GM18517 (cell line): Measurements from ENCODE around the gene FAM174B.

Experiments
- ATAC-seq: cut with Tn5 transposase; IDR thresholded peaks from one replicate; pipeline ENCODE4 v1.9.1; 2021; ENCODE audit warnings: mild to moderate bottlenecking, moderate library complexity; ENCODE audit not compliant: unreplicated experiment

FAM174B gene

GRCh38 chr15:92602267-92602593, 53.3 kb downstream of the FAM174B start:
- no peak for ATAC-seq

GRCh38 chr15:92601592-92602266, 53.8 kb downstream of the FAM174B start:
- ATAC-seq = no peak

DNA sequence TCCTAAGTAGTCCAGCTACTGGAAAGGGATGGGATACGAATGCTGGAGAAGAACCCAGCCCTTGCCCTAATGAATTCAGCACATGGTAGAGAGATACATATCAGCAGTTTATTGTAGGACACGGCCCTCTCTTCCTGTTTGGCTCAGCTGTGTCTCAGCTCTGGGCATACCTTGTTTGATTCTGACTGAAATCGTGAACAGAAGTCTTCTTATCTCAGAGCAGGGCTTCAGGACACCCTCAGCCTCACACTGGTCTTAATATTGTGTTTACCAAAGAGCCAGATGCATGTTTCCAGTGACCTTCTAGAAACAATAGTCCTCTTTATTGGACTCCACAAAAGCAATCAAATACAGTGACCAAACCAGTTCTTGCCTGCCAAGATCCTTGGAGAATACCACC, 54.7 kb downstream of the FAM174B start:
- ATAC-seq = no peak

- ATAC-seq = no peak
Observed at GRCh38 chr15:92599394-92599970, 56.1 kb downstream of the FAM174B start.

- no peak for ATAC-seq
Observed at GRCh38 chr15:92597548-92597947, 58.0 kb downstream of the FAM174B start.

DNA sequence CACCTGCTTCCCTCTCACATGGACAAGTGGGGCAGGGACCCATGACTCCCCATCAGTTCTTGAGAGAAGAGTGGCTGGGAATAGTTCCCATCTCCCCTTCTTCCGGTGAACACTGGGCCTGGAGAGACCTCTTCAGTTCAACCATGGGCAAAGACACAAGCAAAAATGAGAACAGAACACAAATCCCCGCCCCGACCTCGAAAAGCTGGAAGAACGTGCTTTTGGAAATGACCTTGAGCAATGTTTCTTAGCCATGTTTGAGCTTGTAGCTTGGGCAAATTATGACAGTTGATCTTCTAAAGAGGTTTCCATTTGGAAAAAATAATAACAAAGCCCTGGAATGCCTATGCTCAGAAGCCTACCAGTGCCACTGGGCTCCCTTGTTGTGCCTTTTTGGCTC, 59.0 kb downstream of the FAM174B start:
- ATAC-seq = no peak

- no peak for ATAC-seq
Observed at GRCh38 chr15:92595506-92596381, 59.8 kb downstream of the FAM174B start.

DNA sequence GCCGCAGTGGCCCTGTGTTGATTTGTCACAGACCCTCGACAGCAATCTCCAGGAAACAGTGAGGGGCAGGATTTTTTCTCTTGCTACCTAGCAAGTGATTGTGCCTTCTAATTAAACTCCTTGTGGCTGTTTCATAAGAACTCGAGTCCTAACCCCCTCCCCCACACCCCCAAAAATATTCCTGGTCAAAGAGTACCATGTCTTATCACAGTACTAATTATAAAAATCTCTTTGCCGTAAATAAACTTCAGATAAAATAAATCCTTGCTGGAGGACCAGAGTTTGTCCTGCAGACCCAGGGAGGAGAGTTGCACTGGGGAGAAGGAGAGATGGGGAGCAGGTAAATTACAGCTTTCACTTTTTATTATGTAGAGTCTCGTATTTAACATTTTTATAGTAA, 64.3 kb downstream of the FAM174B start:
- ATAC-seq = no peak

- no peak for ATAC-seq
Observed at GRCh38 chr15:92586966-92587365, 68.6 kb downstream of the FAM174B start.

- ATAC-seq = no peak
Observed at GRCh38 chr15:92586383-92586942, 69.1 kb downstream of the FAM174B start.

- ATAC-seq = no peak
Observed at GRCh38 chr15:92584105-92584504, 71.5 kb downstream of the FAM174B start.

DNA sequence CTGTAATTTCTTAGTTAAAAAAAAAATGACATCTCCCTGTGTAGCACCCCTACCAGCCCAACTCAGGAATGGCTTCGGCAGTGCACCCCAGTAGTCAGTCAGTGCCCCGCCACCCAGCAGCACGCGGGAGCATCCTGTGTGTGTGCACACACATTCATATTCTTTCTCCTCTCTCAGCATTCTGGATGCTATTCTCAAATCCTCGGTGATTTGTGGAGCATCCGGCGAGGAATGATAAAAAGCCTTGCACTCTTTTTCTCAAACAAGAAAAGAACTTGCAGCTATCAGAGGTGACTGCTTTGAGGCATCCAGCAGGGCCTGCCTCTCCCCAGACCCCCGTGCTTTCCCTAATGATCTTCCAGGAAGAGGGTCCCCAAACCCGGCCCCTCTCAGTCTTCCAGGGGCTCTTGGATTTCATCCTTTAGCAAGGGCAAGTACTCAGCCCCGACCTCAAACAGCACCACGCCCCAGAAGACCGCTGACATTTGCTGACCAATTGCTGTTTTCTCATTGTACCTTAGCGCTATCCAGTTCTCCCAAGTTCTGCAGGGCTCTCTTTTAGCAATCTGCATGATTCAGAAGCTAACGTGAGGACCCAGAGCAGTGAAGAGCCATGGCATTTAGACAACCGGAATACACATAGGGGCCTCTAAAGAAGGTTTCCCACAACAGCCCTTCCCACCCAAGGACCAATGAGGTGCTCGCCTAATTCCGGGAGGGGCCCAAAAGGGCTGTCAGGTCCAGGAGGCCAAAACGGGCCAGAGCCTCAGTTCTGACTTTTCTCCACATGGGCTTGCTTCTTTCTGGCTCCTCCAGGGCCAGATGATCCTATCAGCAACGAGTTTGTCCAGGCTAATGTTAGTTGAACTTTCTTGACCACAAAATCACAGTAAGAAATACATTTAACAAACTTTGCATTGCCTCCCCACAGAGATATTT, 72.2 kb downstream of the FAM174B start:
- no peak for ATAC-seq

GRCh38 chr15:92582206-92582605, 73.4 kb downstream of the FAM174B start:
- ATAC-seq = no peak

GRCh38 chr15:92580933-92581445, 74.6 kb downstream of the FAM174B start:
- ATAC-seq = no peak

GRCh38 chr15:92580521-92580920, 75.1 kb downstream of the FAM174B start:
- ATAC-seq = no peak

DNA sequence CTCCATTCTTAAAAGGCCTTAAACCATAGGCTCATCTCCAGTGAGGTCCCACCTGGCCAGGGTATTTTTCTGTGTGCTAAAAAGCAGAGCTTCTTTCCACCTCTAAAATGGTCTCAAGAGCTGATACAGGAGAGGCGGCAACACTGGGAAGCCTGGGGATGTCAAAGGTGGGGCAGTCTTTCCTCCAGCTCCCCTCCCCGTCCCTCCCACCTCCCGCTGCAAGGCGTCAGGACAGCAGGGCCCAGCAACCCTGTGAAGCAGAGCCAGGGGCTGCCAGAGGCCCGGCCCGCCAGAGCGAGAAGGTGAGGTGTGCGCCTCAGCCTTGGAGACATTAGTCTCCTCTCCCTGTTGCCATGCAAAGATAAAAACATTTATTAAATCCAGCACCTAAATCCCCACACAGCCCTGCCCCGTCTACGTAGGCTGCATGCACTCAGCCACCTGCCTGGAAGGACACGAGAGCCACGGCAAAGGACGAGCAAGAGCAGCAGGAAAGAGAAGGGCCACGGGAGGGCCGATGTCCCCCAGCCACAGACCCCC, 75.6 kb downstream of the FAM174B start:
- no peak for ATAC-seq

GRCh38 chr15:92579486-92579885, 76.1 kb downstream of the FAM174B start:
- ATAC-seq = no peak

DNA sequence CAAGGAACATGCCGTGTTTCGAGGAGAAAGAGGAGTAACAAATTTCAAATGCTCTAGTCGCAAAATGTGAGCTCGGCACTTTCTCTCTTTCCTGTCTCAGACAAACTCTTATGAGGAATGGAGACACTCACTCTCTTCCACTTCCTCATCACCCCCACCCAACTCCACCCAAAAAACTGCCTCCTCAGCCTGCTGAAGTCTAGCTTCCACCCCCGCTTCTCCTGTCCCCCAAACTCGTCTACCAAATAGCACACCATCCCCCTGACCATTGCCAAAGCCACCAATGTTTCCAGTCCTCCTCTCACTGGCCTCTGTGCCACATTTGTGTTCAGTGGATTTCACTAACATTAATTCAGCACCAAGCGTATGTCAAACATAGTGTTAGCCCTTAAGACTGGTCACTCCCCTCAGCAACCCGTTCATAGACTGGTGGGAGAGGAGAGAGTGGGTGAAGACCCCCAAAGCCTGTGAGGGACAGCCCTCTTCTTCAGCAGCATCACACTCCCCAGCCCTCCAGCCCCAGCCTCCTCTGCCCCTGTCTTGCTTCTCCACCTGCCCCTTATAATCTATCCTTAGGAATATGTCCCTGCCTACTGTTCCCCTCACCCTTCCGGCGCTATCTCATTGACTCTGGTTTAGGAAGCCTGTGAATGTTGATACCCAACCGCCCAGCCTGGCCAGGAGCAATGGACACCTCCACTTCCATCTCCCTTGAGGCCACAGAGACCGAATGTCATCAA, 77.3 kb downstream of the FAM174B start:
- no peak for ATAC-seq

- ATAC-seq = no peak
Observed at GRCh38 chr15:92576597-92577200, 78.9 kb downstream of the FAM174B start.
